GM23338 (cell line): ENCODE measurements around the gene SUMF1. TPM values are rescaled to one million over a fixed set of nuclear protein-coding genes. Genes with fewer than 3 reads are reported as not detected.

Experiments
- ATAC-seq: fragments of 200-7000 bp; cut with Tn5 transposase; 3 replicates; pipeline ENCODE4 v1.9.1; 2020
- DNase-seq: peaks from one replicate; pipeline ENCODE4 v3.0.0-alpha.2; 2015; ENCODE audit warnings: low spot score
- H2AFZ ChIP-seq: fragments of 200-600 bp; sonication (generic); 2 replicates; pipeline ENCODE4 v1.8.0; 2016; ENCODE audit warnings: antibody characterized with exemption, mild to moderate bottlenecking, moderate library complexity
- H3F3A ChIP-seq: fragments of 200-600 bp; sonication (generic); replicated peaks from 2 replicates; pipeline ENCODE4 v1.8.0; 2017; ENCODE audit warnings: antibody characterized with exemption, mixed run types, low read depth
- H3K27ac ChIP-seq: fragments of 200-600 bp; sonication (generic); 2 replicates; pipeline ENCODE4 v1.6.1; 2016; ENCODE audit warnings: low read depth
- H3K27me3 ChIP-seq: fragments of 200-600 bp; sonication (generic); 2 replicates; pipeline ENCODE4 v1.8.0; 2016; ENCODE audit warnings: mild to moderate bottlenecking, mixed run types, moderate library complexity; ENCODE audit not compliant: insufficient read depth
- H3K36me3 ChIP-seq: fragments of 200-600 bp; sonication (generic); 2 replicates; pipeline ENCODE4 v1.8.0; 2016; ENCODE audit warnings: mild to moderate bottlenecking; ENCODE audit not compliant: insufficient read depth
- H3K4me1 ChIP-seq: fragments of 200-600 bp; sonication (generic); 2 replicates; pipeline ENCODE4 v1.8.0; 2016; ENCODE audit warnings: mild to moderate bottlenecking, moderate library complexity; ENCODE audit not compliant: insufficient read depth
- H3K4me2 ChIP-seq: fragments of 200-600 bp; sonication (generic); 2 replicates; pipeline ENCODE4 v1.7.1; 2017; ENCODE audit warnings: mixed run types
- H3K4me3 ChIP-seq: fragments of 200-600 bp; sonication (generic); 2 replicates; pipeline ENCODE4 v1.6.1; 2016; ENCODE audit warnings: mixed run types
- H3K79me2 ChIP-seq: fragments of 200-600 bp; sonication (generic); replicated peaks from 2 replicates; pipeline ENCODE4 v1.8.0; 2017; ENCODE audit warnings: mild to moderate bottlenecking; ENCODE audit not compliant: insufficient read depth
- H3K9me2 ChIP-seq: fragments of 200-600 bp; sonication (generic); 2 replicates; pipeline ENCODE4 v1.8.0; 2017; ENCODE audit not compliant: insufficient read depth
- H4K20me1 ChIP-seq: fragments of 200-600 bp; sonication (generic); replicated peaks from 2 replicates; pipeline ENCODE4 v1.8.0; 2017; ENCODE audit warnings: mild to moderate bottlenecking; ENCODE audit not compliant: insufficient read depth
- H3K27ac Mint-ChIP-seq: 2 replicates; pipeline ENCODE4 v1.8.0; 2020; ENCODE audit warnings: inconsistent platforms, mild to moderate bottlenecking, moderate library complexity, mixed read lengths
- H3K27me3 Mint-ChIP-seq: 3 replicates; pipeline ENCODE4 v1.8.0; 2022; ENCODE audit warnings: low read depth, mild to moderate bottlenecking, moderate library complexity, mixed read lengths, inconsistent platforms; ENCODE audit not compliant: insufficient read depth, poor library complexity
- H3K36me3 Mint-ChIP-seq: 3 replicates; pipeline ENCODE4 v1.8.0; 2021; ENCODE audit warnings: low read depth, mild to moderate bottlenecking, inconsistent platforms, moderate library complexity, mixed read lengths
- H3K4me1 Mint-ChIP-seq: 3 replicates; pipeline ENCODE4 v1.8.0; 2020; ENCODE audit warnings: mild to moderate bottlenecking, inconsistent platforms, mixed read lengths
- H3K4me3 Mint-ChIP-seq: 3 replicates; pipeline ENCODE4 v1.8.0; 2021; ENCODE audit warnings: moderate library complexity, mild to moderate bottlenecking, inconsistent platforms, mixed read lengths
- H3K9me3 Mint-ChIP-seq: 3 replicates; pipeline ENCODE4 v1.8.0; 2020; ENCODE audit warnings: moderate library complexity, mild to moderate bottlenecking, inconsistent platforms, mixed read lengths
- CREB1 ChIP-seq: fragments of 250-450 bp; sonication (Bioruptor Pico); IDR thresholded peaks from 2 replicates; pipeline ENCODE4 v1.5.0; 2020; ENCODE audit warnings: low read depth, mild to moderate bottlenecking, moderate library complexity
- CTCF ChIP-seq, 2 experiments: fragments of 200-600 bp in 1 of 2; sonication (generic) in 1 of 2; conservative IDR thresholded peaks; 2 replicates each; pipeline versions ENCODE4 v1.5.1 to v1.6.1; 2016 to 2017; ENCODE audit warnings: antibody characterized with exemption in 2 of 2, low read depth in 2 of 2, mild to moderate bottlenecking in 2 of 2, moderate library complexity in 1 of 2
- ETS1 ChIP-seq: IDR thresholded peaks from 2 replicates; pipeline ENCODE4 v1.6.1; 2016; ENCODE audit warnings: antibody characterized with exemption
- EZH2 ChIP-seq: fragments of 200-600 bp; sonication (generic); IDR thresholded peaks from one replicate; pipeline ENCODE4 v1.8.0; 2017; ENCODE audit warnings: antibody characterized with exemption, mild to moderate bottlenecking, low read depth; ENCODE audit not compliant: unreplicated experiment
- EZH2phosphoT487 ChIP-seq: fragments of 200-600 bp; sonication (generic); IDR thresholded peaks from one replicate; pipeline ENCODE4 v1.8.1; 2018; ENCODE audit warnings: antibody characterized with exemption; ENCODE audit not compliant: unreplicated experiment
- NANOG ChIP-seq: IDR thresholded peaks from 2 replicates; pipeline ENCODE4 v1.6.1; 2016; ENCODE audit warnings: antibody characterized with exemption, borderline replicate concordance
- POLR2AphosphoS5 ChIP-seq: IDR thresholded peaks from 2 replicates; pipeline ENCODE4 v1.6.1; 2016; ENCODE audit warnings: antibody characterized with exemption, low read depth
- STAT1 ChIP-seq: IDR thresholded peaks from one replicate; pipeline ENCODE4 v1.6.1; 2016; ENCODE audit warnings: antibody characterized with exemption; ENCODE audit not compliant: unreplicated experiment
- ZNF114 ChIP-seq: fragments of 250-450 bp; sonication (Bioruptor Pico); IDR thresholded peaks from 2 replicates; pipeline ENCODE4 v1.5.0; 2020; ENCODE audit warnings: mild to moderate bottlenecking, moderate library complexity
- ZNF331 ChIP-seq: fragments of 250-450 bp; sonication (Bioruptor Pico); IDR thresholded peaks from 2 replicates; pipeline ENCODE4 v1.5.0; 2020; ENCODE audit warnings: low read depth, mild to moderate bottlenecking, moderate library complexity
- ZNF462 ChIP-seq: fragments of 250-450 bp; sonication (Bioruptor Pico); IDR thresholded peaks from 2 replicates; pipeline ENCODE4 v1.5.0; 2020; ENCODE audit warnings: mild to moderate bottlenecking, moderate library complexity
- polyA plus RNA-seq: library from polyadenylated mRNA; unstranded; fragments of >200 nt; fragmentation: Nextera tagmentation; extraction: Ambion mirVana; gene quantifications from 2 replicates; pipeline ENCODE4 v1.2.1, GENCODE V29; 2016
- total RNA-seq: library from RNA; depleted of rRNA; stranded (reverse); fragments of >200 nt; shearing (Covaris generic); gene quantifications from 2 replicates; pipeline ENCODE4 v1.2.3, GENCODE V29; 2014

SUMF1 gene
- total and polyA plus RNA-seq, 2 experiments from 2014 or later: 6.9 to 20.3 TPM

GRCh38 chr3:4425055-4425454 lies 42.0 kb downstream of the SUMF1 start (continued):
- no peak for TF ChIP-seq ZNF462 (CRISPR knock-in tag)
- TF ChIP-seq POLR2AphosphoS5: no peak
- TF ChIP-seq ZNF114 (CRISPR knock-in tag): no peak
- TF ChIP-seq EZH2phosphoT487: no peak
- no peak for TF ChIP-seq EZH2
- no peak for TF ChIP-seq NANOG
- TF ChIP-seq STAT1: no peak
- no peak for TF ChIP-seq ZNF331

- Histone ChIP-seq H3K36me3 (peaks cover 5% of the 10 kb centered on the region; the same call in 1 of the 2 replicates), H4K20me1 (no peaks in the 10 kb centered on the region), H3F3A (no peaks in the 10 kb centered on the region), H3K4me2 (no peak overlapping the region), H3K4me1 (no peaks in the 10 kb centered on the region), H2AFZ (no peak overlapping the region), H3K79me2 (no peaks in the 10 kb centered on the region), H3K9me2 (no peaks in the 10 kb centered on the region), H3K27ac (no peak overlapping the region), H3K4me3 (no peak overlapping the region), H3K27me3 (no peaks in the 10 kb centered on the region)
- Mint-ChIP-seq H3K4me1 (no peaks in the 10 kb centered on the region), H3K27me3 (no peaks in the 10 kb centered on the region), H3K9me3 (no peaks in the 10 kb centered on the region), H3K36me3 (no peaks in the 10 kb centered on the region), H3K4me3 (no peak overlapping the region), H3K27ac (no peak overlapping the region)
- ATAC-seq (no peak), DNase-seq (no peak)
- TF ChIP-seq ETS1: no peak
- TF ChIP-seq ZNF114 (CRISPR knock-in tag): no peak
- TF ChIP-seq ZNF331: no peak
- TF ChIP-seq POLR2AphosphoS5: no peak
- no peak for TF ChIP-seq CREB1 (CRISPR knock-in tag)
- TF ChIP-seq CTCF (conservative IDR thresholded peaks at IDR 0.05; ENCODE audit: low read depth in 2 of 2): no peak
- TF ChIP-seq STAT1: no peak
- no peak for TF ChIP-seq NANOG
- TF ChIP-seq EZH2phosphoT487: no peak
These were observed 45.9 kb downstream of the SUMF1 start for GRCh38 chr3:4421121-4421520.
